ENCODE results near the gene LENG9.
"Not testable (repeated sequence)": the region's sequence is repeated elsewhere in the genome, so short reads cannot be mapped to it uniquely, and the experiment has no call there.

Gene LENG9

DNA sequence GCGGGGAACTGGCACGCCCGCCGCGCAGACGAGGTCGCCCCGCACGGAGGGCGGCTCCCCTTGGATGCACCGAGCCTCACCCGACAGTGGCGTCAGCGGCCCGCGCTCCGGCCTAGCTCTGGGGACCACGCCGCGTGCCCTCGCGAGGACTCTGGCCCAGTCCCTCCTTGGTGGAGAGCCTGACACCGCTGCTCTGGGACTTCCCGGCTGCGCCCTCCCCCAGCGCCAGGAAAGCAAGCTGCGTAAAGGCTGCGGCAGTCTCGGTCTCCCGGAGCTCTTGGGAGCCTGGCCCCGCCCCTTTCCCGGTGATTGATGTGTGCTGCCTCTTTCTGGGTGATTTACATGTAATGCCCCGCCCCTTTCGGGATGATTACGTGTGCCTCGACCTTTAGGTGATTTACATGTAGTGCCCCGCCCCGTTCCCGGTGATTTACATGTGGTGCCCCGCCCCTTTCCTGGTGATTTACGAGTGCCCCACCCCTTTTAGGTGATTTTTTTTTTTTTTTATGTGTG lies at the start of gene LENG9:
LENG9 (minus strand) TSS at position 248 of the 513 bp plus-strand sequence. CDS start 252 bp downstream, outside the sequence.
- DNase-seq (peak; percentile 95 to 98), ATAC-seq (peak; percentile 70)
- H3K4me1 Mint-ChIP-seq, result peaks cover 48% of the 10 kb centered on the region
- H3K9me3 Mint-ChIP-seq, result no peaks in the 10 kb centered on the region
- H3K4me3 Mint-ChIP-seq, result peak within 1 kb of the TSS; percentile 87 to 92
- peaks cover 11% of the 10 kb centered on the region for H3K27me3 Mint-ChIP-seq
- peak within 1 kb of the TSS; percentile 94 to 97 for H3K27ac Mint-ChIP-seq

DNA sequence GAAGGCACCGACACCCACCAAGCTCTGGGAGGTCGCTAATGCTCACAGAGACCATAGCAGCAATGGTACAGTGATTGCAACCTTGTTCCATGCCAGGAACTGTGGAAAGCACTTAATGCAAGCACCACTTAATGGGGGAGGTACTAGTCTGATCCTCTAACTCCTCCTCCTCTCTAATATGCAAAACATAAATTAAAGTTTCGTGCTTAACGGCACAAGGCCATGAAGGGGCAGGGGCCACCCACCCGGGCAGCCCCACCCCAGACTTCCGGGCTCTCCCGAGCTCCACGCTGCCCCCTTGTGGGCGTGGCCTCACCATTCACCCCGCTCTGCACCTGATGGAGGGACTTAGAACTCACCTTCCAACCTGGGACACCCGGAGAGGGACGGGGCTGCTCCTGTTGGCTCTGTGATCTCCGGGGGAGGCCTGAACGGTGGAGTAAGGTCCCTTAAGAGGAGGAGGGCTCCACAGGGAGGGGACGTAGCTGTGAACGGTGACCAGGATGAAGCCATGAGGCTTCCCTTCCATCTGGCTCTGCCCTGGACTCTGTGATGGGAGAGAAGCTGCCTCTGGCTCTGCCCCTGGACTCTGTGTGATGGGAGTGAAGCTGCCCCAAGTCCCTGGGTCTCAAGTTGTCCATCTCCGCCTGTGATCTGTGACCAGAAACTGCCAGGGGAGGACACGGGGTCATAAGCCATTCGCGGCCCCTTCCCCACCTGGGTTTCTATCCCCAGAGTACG lies 45.8 kb upstream of the LENG9 start:
- peaks cover 62% of the 10 kb centered on the region for H3K27me3 Mint-ChIP-seq
- H3K9me3 Mint-ChIP-seq, DNase-seq, H3K27ac Mint-ChIP-seq: not testable (repeated sequence)
- ATAC-seq, result peak; percentile 64
- peak overlapping the region in 1 of 2 donors; percentile 41 for H3K4me3 Mint-ChIP-seq
- peaks cover 26% of the 10 kb centered on the region for H3K4me1 Mint-ChIP-seq

GRCh38 chr19:54508487-54508886 lies 44.9 kb upstream of the LENG9 start:
- peaks cover 63% of the 10 kb centered on the region for H3K27me3 Mint-ChIP-seq
- H3K9me3 Mint-ChIP-seq, ATAC-seq, H3K27ac Mint-ChIP-seq, DNase-seq, H3K4me3 Mint-ChIP-seq: not testable (repeated sequence)
- H3K4me1 Mint-ChIP-seq, result peaks cover 26% of the 10 kb centered on the region

DNA sequence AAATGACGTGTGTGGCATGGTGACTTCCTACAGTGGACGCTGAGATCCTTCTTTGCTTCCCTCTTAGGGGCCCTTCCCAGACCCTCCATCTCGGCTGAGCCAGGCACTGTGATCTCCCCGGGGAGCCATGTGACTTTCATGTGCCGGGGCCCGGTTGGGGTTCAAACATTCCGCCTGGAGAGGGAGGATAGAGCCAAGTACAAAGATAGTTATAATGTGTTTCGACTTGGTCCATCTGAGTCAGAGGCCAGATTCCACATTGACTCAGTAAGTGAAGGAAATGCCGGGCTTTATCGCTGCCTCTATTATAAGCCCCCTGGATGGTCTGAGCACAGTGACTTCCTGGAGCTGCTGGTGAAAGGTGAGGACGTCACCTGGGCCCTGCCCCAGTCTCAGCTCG lies 44.2 kb upstream of the LENG9 start:
- DNase-seq (no peak), ATAC-seq (no peak)
- Mint-ChIP-seq H3K27me3 (peaks cover 57% of the 10 kb centered on the region), H3K9me3 (no peaks in the 10 kb centered on the region), H3K4me1 (peaks cover 27% of the 10 kb centered on the region), H3K27ac (no peak overlapping the region), H3K4me3 (no peak overlapping the region)

DNA sequence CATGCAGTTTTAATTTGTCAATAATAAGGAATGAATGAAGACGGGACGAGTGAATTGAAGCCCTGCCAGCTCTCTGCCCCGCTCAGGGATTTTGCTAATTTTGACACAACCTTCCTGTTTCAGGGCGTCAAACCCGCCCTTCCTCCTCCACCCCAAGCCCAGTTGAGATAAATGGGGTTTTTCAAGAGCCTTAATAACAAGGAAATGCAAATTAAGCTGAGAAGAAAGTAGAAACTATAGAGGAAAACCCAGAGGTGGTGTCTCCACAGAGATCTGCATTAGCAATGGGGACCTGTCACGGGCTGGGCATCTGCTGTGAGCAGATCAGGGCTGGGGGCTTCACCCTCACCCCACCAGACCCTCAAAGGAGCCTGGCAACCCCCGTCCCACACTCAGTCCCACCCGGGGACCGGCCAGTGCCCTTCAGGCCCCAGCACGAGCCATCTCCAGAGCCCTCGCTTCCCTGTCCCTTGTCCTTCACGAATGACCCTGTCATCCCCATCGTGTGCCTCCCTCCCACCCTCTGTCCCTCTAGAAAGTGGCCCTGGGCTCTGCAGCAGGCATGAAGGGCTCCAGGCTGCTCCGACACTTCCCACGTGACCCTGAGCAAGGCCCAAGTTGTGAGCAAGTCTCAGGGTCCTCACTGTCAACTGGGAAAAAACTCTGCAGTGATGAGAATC lies 43.6 kb upstream of the LENG9 start:
- Mint-ChIP-seq H3K4me3 (peak overlapping the region in 1 of 2 donors; percentile 36), H3K27me3 (peaks cover 50% of the 10 kb centered on the region), H3K4me1 (peaks cover 32% of the 10 kb centered on the region)
- peak; percentile 62 for ATAC-seq
- not testable (repeated sequence) for DNase-seq, H3K27ac Mint-ChIP-seq, H3K9me3 Mint-ChIP-seq

DNA sequence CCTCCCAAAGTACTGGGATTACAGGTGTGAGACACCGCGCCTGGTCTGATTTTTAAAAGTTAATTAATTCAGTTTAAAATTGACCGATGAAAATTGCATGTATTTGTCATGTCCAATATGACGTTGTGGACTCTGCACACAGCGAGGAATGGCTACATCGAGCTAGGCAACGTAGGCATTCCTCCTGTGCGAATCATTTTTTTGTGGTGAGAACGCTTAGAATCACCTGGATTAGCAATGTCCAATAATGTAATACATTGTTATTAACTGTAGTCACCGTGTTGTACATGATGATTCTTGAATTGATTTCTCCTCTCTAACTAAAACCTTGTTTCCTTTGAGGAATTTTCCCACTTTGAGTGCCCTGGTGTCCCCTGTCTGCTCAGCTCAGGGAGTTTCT lies 42.5 kb upstream of the LENG9 start:
- H3K4me3 Mint-ChIP-seq, result no peak overlapping the region
- peaks cover 32% of the 10 kb centered on the region for H3K4me1 Mint-ChIP-seq
- H3K9me3 Mint-ChIP-seq, result no peaks in the 10 kb centered on the region
- H3K27me3 Mint-ChIP-seq, result peaks cover 47% of the 10 kb centered on the region
- no peak for ATAC-seq
- no peak overlapping the region for H3K27ac Mint-ChIP-seq
- DNase-seq, result no peak

- Mint-ChIP-seq H3K27me3 (peaks cover 52% of the 10 kb centered on the region), H3K4me1 (peaks cover 32% of the 10 kb centered on the region)
- H3K27ac Mint-ChIP-seq, DNase-seq, ATAC-seq, H3K4me3 Mint-ChIP-seq, H3K9me3 Mint-ChIP-seq: not testable (repeated sequence)
Observed at GRCh38 chr19:54505542-54505941, 42.0 kb upstream of the LENG9 start.

GRCh38 chr19:54502518-54503048 lies 39.0 kb upstream of the LENG9 start, which contains the start of gene LAIR2:
Gene LAIR2 (plus strand): TSS chr19:54502831. CDS start chr19:54502919, 88 bp downstream.
- peak; percentile 82 for ATAC-seq
- Mint-ChIP-seq H3K9me3 (no peaks in the 10 kb centered on the region), H3K4me1 (peaks cover 29% of the 10 kb centered on the region)

GRCh38 chr19:54498451-54498772 lies 34.8 kb upstream of the LENG9 start:
- H3K27ac Mint-ChIP-seq, H3K4me3 Mint-ChIP-seq, H3K9me3 Mint-ChIP-seq, ATAC-seq, DNase-seq: not testable (repeated sequence)
- Mint-ChIP-seq H3K27me3 (peaks cover 65% of the 10 kb centered on the region), H3K4me1 (peaks cover 22% of the 10 kb centered on the region)

More at GRCh38 chr19:54502518-54503048, 39.0 kb upstream of the LENG9 start, which contains the start of gene LAIR2:
- Mint-ChIP-seq H3K27ac (peak within 1 kb of the TSS in 1 of 2 donors; percentile 19), H3K27me3 (peaks cover 63% of the 10 kb centered on the region), H3K4me3 (no peak within 1 kb of the TSS)
- peak in 1 of 2 donors; percentile 29 for DNase-seq

GRCh38 chr19:54497747-54498450 lies 34.3 kb upstream of the LENG9 start:
- not testable (repeated sequence) for H3K27ac Mint-ChIP-seq, H3K9me3 Mint-ChIP-seq, DNase-seq, H3K4me3 Mint-ChIP-seq
- Mint-ChIP-seq H3K4me1 (peaks cover 21% of the 10 kb centered on the region), H3K27me3 (peaks cover 70% of the 10 kb centered on the region)
- ATAC-seq, result peak; percentile 84

- H3K27me3 Mint-ChIP-seq, result peaks cover 83% of the 10 kb centered on the region
- not testable (repeated sequence) for DNase-seq, H3K9me3 Mint-ChIP-seq, H3K4me3 Mint-ChIP-seq, ATAC-seq, H3K27ac Mint-ChIP-seq
- H3K4me1 Mint-ChIP-seq, result peaks cover 15% of the 10 kb centered on the region
Observed at GRCh38 chr19:54495284-54495683, 31.7 kb upstream of the LENG9 start.

GRCh38 chr19:54493967-54494585 lies 30.5 kb upstream of the LENG9 start:
- ATAC-seq (no peak), DNase-seq (no peak)
- Mint-ChIP-seq H3K4me1 (peaks cover 15% of the 10 kb centered on the region), H3K27ac (no peak overlapping the region), H3K27me3 (peaks cover 79% of the 10 kb centered on the region), H3K9me3 (no peaks in the 10 kb centered on the region), H3K4me3 (no peak overlapping the region)

DNA sequence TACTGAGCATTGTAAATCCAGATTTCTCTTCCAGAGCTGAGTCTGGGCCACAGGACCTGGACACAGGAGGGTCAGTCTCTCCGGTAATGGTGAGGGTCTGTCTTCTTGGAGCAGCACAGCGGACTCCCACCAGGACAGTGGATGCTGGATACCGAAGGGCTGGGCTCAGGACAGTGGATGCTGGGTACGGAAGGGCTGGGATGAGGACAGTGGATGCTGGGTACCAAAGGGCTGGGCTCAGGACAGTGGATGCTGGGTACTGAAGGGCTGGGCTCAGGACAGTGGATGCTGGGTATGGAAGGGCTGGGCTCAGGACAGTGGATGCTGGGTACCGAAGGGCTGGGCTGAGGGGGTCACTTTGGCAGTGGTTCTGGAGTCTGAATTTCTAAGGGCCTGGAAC lies 29.5 kb upstream of the LENG9 start:
- not testable (repeated sequence) for H3K4me3 Mint-ChIP-seq, H3K27ac Mint-ChIP-seq, ATAC-seq, DNase-seq, H3K9me3 Mint-ChIP-seq
- H3K4me1 Mint-ChIP-seq, result peaks cover 12% of the 10 kb centered on the region
- peaks cover 70% of the 10 kb centered on the region for H3K27me3 Mint-ChIP-seq

- no peak for ATAC-seq
- Mint-ChIP-seq H3K27ac (no peak overlapping the region), H3K4me1 (peaks cover 8% of the 10 kb centered on the region), H3K27me3 (peaks cover 65% of the 10 kb centered on the region), H3K4me3 (no peak overlapping the region), H3K9me3 (no peaks in the 10 kb centered on the region)
- DNase-seq, result no peak
Observed at GRCh38 chr19:54492568-54492967, 29.0 kb upstream of the LENG9 start.

- H3K27me3 Mint-ChIP-seq, result peaks cover 54% of the 10 kb centered on the region
- no peak overlapping the region for H3K4me3 Mint-ChIP-seq
- H3K9me3 Mint-ChIP-seq, result no peaks in the 10 kb centered on the region
- no peak overlapping the region for H3K27ac Mint-ChIP-seq
- ATAC-seq (no peak), DNase-seq (no peak)
- no peaks in the 10 kb centered on the region for H3K4me1 Mint-ChIP-seq
Observed at GRCh38 chr19:54489766-54490165, 26.2 kb upstream of the LENG9 start.

All from stimulated activated naive CD8-positive, alpha-beta T cell treated with anti-CD3 and anti-CD28 coated beads, Interleukin-15, amount 100 ng/mL, for 72 hours (primary cell).